GM12878 (cell line): ENCODE measurements around the gene ADAMTS3. TPM values are rescaled to one million over a fixed set of nuclear protein-coding genes. Genes with fewer than 3 reads are reported as not detected.

ENCODE experiments used
- ATAC-seq: fragments of 200-7000 bp; cut with Tn5 transposase; 3 replicates; pipeline ENCODE4 v1.9.1; 2020; ENCODE audit warnings: mild to moderate bottlenecking, moderate library complexity
- BruUV-seq: library from RNA; stranded (reverse); fragments of 400-500 nt; replicated peaks from 2 replicates; lab custom pipeline; 2021; lab: Mats Ljungman, UMichigan
- CTCF ChIA-PET: fragments of 300-600 bp; sonication (Branson Sonifier 250); formaldehyde crosslinking; extraction: SDS; loops from one replicate; lab custom pipeline; 2021; ENCODE audit warnings: inconsistent platforms; lab: Yijun Ruan, JAX
- POLR2A ChIA-PET: fragments of 350-600 bp; formaldehyde crosslinking; extraction: SDS; loops from one replicate; lab custom pipeline; 2021; ENCODE audit warnings: inconsistent platforms; lab: Charles Lee
- RAD21 ChIA-PET: fragments of 300-600 bp; sonication (Branson Sonifier 250); formaldehyde crosslinking; loops from one replicate; lab custom pipeline; 2023; ENCODE audit warnings: antibody characterized with exemption; ENCODE audit not compliant: unreplicated experiment; lab: Charles Lee
- SMC1A ChIA-PET: fragments of 300-600 bp; sonication (Branson Sonifier 250); formaldehyde crosslinking; loops from one replicate; lab custom pipeline; 2023; ENCODE audit not compliant: unreplicated experiment, uncharacterized antibody; lab: Charles Lee
- DNase-seq: peaks from one replicate; pipeline ENCODE4 v3.0.0-alpha.2; 2011; ENCODE audit warnings: low read depth, low spot score
- FAIRE-seq: peaks from 3 replicates; lab custom pipeline; 2011; peaks lifted over from hg19 to GRCh38; lab: Jason Lieb, UNC
- H2AFZ ChIP-seq: 2 replicates; pipeline ENCODE4 v1.6.0; 2011; ENCODE audit warnings: low read depth, low read length, control low read depth; ENCODE audit not compliant: control insufficient read depth
- H3K27ac ChIP-seq: 2 replicates; pipeline ENCODE4 v1.5.1; 2011; ENCODE audit warnings: control low read depth; ENCODE audit not compliant: control insufficient read depth, insufficient read depth
- H3K27me3 ChIP-seq, 2 experiments: replicated peaks in 1 of 2; 2 replicates each; pipeline versions ENCODE4 v1.6.0 to v1.6.1; 2011; ENCODE audit warnings: low read length in 1 of 2; ENCODE audit not compliant: control insufficient read depth in 2 of 2, insufficient read depth in 2 of 2
- H3K36me3 ChIP-seq, 2 experiments: 2 replicates each; pipeline ENCODE4 v1.5.1; 2011; ENCODE audit warnings: low read length in 1 of 2; ENCODE audit not compliant: control insufficient read depth in 2 of 2, insufficient read depth in 2 of 2
- H3K4me1 ChIP-seq: 2 replicates; pipeline ENCODE4 v1.6.1; 2011; ENCODE audit warnings: mild to moderate bottlenecking, low read length, moderate library complexity, mixed read lengths; ENCODE audit not compliant: control insufficient read depth, insufficient read depth
- H3K4me2 ChIP-seq: 2 replicates; pipeline ENCODE4 v1.6.0; 2011; ENCODE audit warnings: control low read depth; ENCODE audit not compliant: control insufficient read depth, insufficient read depth
- H3K4me3 ChIP-seq: fragments of 200-600 bp; sonication (generic); 2 replicates; pipeline ENCODE4 v1.5.1; 2016
- H3K79me2 ChIP-seq: 2 replicates; pipeline ENCODE4 v1.6.0; 2011; ENCODE audit warnings: low read length; ENCODE audit not compliant: control insufficient read depth, insufficient read depth
- H3K9ac ChIP-seq: 2 replicates; pipeline ENCODE4 v1.8.0; 2011; ENCODE audit warnings: low read length, control low read depth, mixed read lengths; ENCODE audit not compliant: control insufficient read depth, insufficient read depth
- H3K9me3 ChIP-seq: replicated peaks from 3 replicates; pipeline ENCODE4 v1.5.1; 2011; ENCODE audit warnings: mild to moderate bottlenecking, low read length; ENCODE audit not compliant: control insufficient read depth, insufficient read depth
- H4K20me1 ChIP-seq: 2 replicates; pipeline ENCODE4 v1.6.0; 2011; ENCODE audit not compliant: control insufficient read depth, insufficient read depth
- CBX5 ChIP-seq: sonication (generic); IDR thresholded peaks from 2 replicates; pipeline ENCODE4 v1.6.1; 2016; ENCODE audit warnings: low read depth, moderate library complexity, mild to moderate bottlenecking, inconsistent platforms
- ESRRA ChIP-seq: IDR thresholded peaks from 2 replicates; pipeline ENCODE4 v1.6.1; 2012; ENCODE audit warnings: mild to moderate bottlenecking, low read length, improper control_type of control experiment
- HDAC2 ChIP-seq: fragments of 200-600 bp; sonication (generic); IDR thresholded peaks from 2 replicates; pipeline ENCODE4 v1.6.1; 2017
- HSF1 ChIP-seq: fragments of 150-350 bp; IDR thresholded peaks from 2 replicates; pipeline ENCODE4 v1.6.1; 2014; ENCODE audit warnings: mild to moderate bottlenecking, low read depth, low read length
- KAT2A ChIP-seq: conservative IDR thresholded peaks from 2 replicates; pipeline ENCODE4 v1.6.1; 2011; ENCODE audit warnings: low read depth, low read length; ENCODE audit not compliant: control insufficient read depth
- MTA3 ChIP-seq: IDR thresholded peaks from 2 replicates; pipeline ENCODE4 v1.6.1; 2012; ENCODE audit warnings: low read length, inconsistent platforms, borderline replicate concordance
- MXI1 ChIP-seq: fragments of 150-350 bp; IDR thresholded peaks from 2 replicates; pipeline ENCODE4 v1.6.1; 2011; ENCODE audit warnings: low read depth, mild to moderate bottlenecking, inconsistent platforms, low read length, improper control_type of control experiment
- NR2C2 ChIP-seq: IDR thresholded peaks from 2 replicates; pipeline ENCODE4 v1.6.1; 2011; ENCODE audit warnings: borderline replicate concordance, low read depth; ENCODE audit not compliant: control insufficient read depth, insufficient read length
- PKNOX1 ChIP-seq: fragments of 450-650 bp; IDR thresholded peaks from 2 replicates; pipeline ENCODE4 v1.6.1; 2016; ENCODE audit warnings: mild to moderate bottlenecking
- RELA ChIP-seq: fragments of 450-650 bp; IDR thresholded peaks from 2 replicates; pipeline ENCODE4 v1.8.0; 2014; ENCODE audit warnings: borderline replicate concordance; ENCODE audit not compliant: partially characterized antibody
- SMAD1 ChIP-seq: fragments of 450-650 bp; IDR thresholded peaks from 2 replicates; pipeline ENCODE4 v1.6.1; 2018; ENCODE audit warnings: mild to moderate bottlenecking, low read depth; ENCODE audit not compliant: partially characterized antibody
- SMARCA5 ChIP-seq: fragments of 450-650 bp; IDR thresholded peaks from 2 replicates; pipeline ENCODE4 v1.6.1; 2017; ENCODE audit warnings: mild to moderate bottlenecking
- USF2 ChIP-seq: IDR thresholded peaks from 2 replicates; pipeline ENCODE4 v1.6.1; 2011; ENCODE audit warnings: low read depth, low read length, improper control_type of control experiment, borderline replicate concordance
- in situ Hi-C: fragments of 300-500 bp; cut with MboI; formaldehyde crosslinking; loops from 9 replicates; pipeline ENCODE4 v1.14.3; 2018; ENCODE audit warnings: mixed read lengths
- intact Hi-C: fragments of 100-400 bp; cut with micrococcal nuclease; formaldehyde crosslinking; loops from one replicate; pipeline ENCODE4 v1.14.2; 2022; ENCODE audit not compliant: unreplicated experiment
- polyA plus RNA-seq, 11 experiments: library from polyadenylated mRNA; depleted of rRNA in 4 of 11; unstranded in 6 of 11; stranded (reverse) in 5 of 11; fragments of >200 nt; fragmentation: Nextera tagmentation in 4 of 11; fragmentation: Illumina TruSeq in 1 of 11; extraction: Ambion mirVana in 4 of 11; extraction: Trizol in 1 of 11; gene quantifications; 1 replicate in 1 of 11; 2 replicates in 10 of 11; pipeline versions ENCODE4 v1.2.1 to v1.2.3, GENCODE V29; 2011 to 2016; ENCODE audit warnings: inconsistent platforms in 2 of 11, missing spikeins in 2 of 11, low read depth in 1 of 11
- total RNA-seq, 4 experiments: library from RNA; depleted of rRNA in 3 of 4; stranded (reverse); fragments of >200 nt in 3 of 4; fragmentation: Illumina TruSeq in 1 of 4; extraction: Trizol in 1 of 4; gene quantifications; 2 replicates each; pipeline versions ENCODE4 v1.2.1 to v1.2.3, GENCODE V29; 2013 to 2021

Gene ADAMTS3
- total and polyA plus RNA-seq, 10 of the 15 experiments (the other 5 are each of a cell fraction or from before 2014, with no cell fraction given): under 0.01 to 0.07 (median 0.02) TPM; not detected in 6

GRCh38 chr4:72325215-72325614, 243.8 kb downstream of the ADAMTS3 start:
- no peaks in the 10 kb centered on the region for H3K4me1 ChIP-seq
- H3K4me3 ChIP-seq: no peak overlapping the region
- H3K27ac ChIP-seq: no peak overlapping the region
- DNase-seq (no peak), FAIRE-seq (no peak), ATAC-seq (no peak)
- no TSS peak for BruUV-seq
- H3K79me2 ChIP-seq: no peaks in the 10 kb centered on the region
- no peak overlapping the region for H3K9ac ChIP-seq
- H2AFZ ChIP-seq: no peak overlapping the region
- CTCF ChIA-PET: interaction anchor here (1.1 to 5.1 kb wide), 4 partner anchors 16 to 142 kb away, joined by 3 to 39 read pairs (median 10); no protein-coding TSS in a partner anchor
- H3K36me3 ChIP-seq: no peaks in the 10 kb centered on the region
- no peaks in the 10 kb centered on the region for H4K20me1 ChIP-seq
- H3K27me3 ChIP-seq: no peaks in the 10 kb centered on the region
- in situ Hi-C loops: no loop called here
- RAD21 ChIA-PET: no interaction called here
- TF ChIP-seq RELA (no peak), SMAD1 (no peak), NR2C2 (no peak), PKNOX1 (no peak), MXI1 (no peak), KAT2A (no peak), CBX5 (no peak), HDAC2 (no peak), SMARCA5 (no peak), USF2 (no peak), HSF1 (no peak), ESRRA (no peak), MTA3 (no peak)
- POLR2A ChIA-PET: no interaction called here
- no peaks in the 10 kb centered on the region for H3K9me3 ChIP-seq
- SMC1A ChIA-PET: interaction anchor here (0.6 to 2.1 kb wide), 5 partner anchors 12 to 495 kb away, joined by 3 to 5 read pairs (median 3); no protein-coding TSS in a partner anchor
- intact Hi-C loops: no loop called here
- no peak overlapping the region for H3K4me2 ChIP-seq
